ENCODE measurements around the gene CACNA2D2.

GRCh38 chr3:50314342-50314741 lies 189.1 kb downstream of the CACNA2D2 start:
- TF ChIP-seq CTCF (conservative IDR thresholded peaks at IDR 0.05; ENCODE audit: low read length) (no peak), EZH2phosphoT487 (IDR thresholded peaks at IDR 0.05; ENCODE audit: borderline replicate concordance) (no peak)
